Limb (tissue), 2 donors: Measurements from ENCODE around the gene ELP2.
A peak's percentile ranks its signal among the peaks of the same experiment; 100 is the strongest.
"Not testable (repeated sequence)": the region's sequence is repeated elsewhere in the genome, so short reads cannot be mapped to it uniquely, and the experiment has no call there.

Experiments
- DNase-seq, 2 donors: peaks; one replicate each; pipeline ENCODE4 v3.0.0-alpha.2; 2016; ENCODE audit errors: extremely low spot score in 2 of 2

The ELP2 gene

GRCh38 chr18:36188916-36189315, 59.2 kb downstream of the ELP2 start:
- DNase-seq: no peak

DNA sequence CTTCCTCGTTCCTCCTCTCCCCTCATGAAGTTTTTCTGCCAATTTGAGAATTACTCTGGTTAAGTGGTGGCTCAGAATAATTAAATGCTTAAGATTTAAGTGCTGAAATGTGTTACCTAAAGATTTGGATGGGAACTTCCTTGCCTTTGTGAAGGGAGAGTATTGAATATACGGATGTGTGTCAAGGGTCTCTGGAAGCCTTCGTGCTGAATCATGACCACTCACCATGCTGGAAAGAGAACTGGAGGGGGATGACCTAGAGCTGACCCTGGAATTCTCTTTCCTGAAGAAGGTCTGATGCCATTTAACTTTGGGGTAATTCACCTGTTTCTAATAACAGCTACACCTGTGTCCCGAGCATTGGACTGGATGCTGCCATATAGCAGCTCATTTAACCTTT, 59.8 kb downstream of the ELP2 start:
- no peak for DNase-seq

GRCh38 chr18:36191286-36191685, 61.6 kb downstream of the ELP2 start:
- DNase-seq: no peak

DNA sequence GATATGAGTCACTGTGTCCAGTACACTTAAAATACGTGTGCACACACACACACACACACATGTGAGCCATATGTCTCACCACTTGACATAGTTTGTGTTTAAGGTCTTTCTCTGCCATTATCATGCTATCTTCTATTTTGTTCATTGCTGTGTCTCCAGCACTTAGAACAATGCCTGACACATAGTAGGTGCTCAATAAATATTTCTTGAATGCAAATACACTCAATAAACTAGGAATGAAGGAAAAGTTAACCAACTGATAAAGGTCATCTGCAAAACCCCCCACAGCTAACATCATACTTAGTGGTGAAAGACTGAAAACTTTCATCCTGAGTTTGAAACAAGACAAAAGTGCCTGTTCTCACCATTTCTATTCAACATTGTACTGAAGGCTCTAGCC, 62.0 kb downstream of the ELP2 start:
- no peak for DNase-seq

DNA sequence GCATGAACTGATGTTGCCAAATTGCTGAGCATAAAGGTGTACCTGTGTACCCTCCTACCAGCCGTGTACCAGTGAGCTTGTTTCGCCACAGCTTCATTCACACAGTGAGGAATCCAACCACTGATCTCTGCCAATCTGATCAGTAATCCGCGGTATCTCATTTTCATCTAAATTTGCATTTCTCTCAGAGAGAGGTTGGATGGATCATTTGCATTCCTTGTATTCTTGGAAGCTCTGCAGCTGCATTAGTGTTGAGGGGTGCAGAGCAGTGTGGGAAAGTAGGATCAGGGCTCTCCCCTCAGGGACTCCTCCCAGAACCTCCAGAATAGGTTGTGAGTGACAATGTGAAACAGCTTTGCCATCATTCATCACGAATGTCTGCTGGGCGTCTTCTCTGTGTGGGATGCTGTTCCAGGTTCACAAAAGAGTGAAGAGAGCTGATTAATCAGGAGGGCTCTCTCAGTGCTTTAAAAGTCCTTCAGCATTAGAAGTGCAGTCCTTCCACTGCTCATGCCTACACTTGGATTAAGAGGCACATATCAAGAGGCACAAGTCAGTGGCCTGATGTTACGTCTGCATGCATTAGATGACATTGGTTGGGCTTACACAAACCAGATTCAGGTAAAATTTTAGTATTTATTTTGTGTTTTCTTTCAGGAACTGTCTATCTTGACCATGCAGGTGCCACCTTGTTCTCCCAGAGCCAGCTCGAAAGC, 65.1 kb downstream of the ELP2 start:
- no peak for DNase-seq

GRCh38 chr18:36195427-36196122, 65.9 kb downstream of the ELP2 start:
- no peak for DNase-seq

- DNase-seq: no peak
Measured at GRCh38 chr18:36196238-36196995, 66.7 kb downstream of the ELP2 start.

DNA sequence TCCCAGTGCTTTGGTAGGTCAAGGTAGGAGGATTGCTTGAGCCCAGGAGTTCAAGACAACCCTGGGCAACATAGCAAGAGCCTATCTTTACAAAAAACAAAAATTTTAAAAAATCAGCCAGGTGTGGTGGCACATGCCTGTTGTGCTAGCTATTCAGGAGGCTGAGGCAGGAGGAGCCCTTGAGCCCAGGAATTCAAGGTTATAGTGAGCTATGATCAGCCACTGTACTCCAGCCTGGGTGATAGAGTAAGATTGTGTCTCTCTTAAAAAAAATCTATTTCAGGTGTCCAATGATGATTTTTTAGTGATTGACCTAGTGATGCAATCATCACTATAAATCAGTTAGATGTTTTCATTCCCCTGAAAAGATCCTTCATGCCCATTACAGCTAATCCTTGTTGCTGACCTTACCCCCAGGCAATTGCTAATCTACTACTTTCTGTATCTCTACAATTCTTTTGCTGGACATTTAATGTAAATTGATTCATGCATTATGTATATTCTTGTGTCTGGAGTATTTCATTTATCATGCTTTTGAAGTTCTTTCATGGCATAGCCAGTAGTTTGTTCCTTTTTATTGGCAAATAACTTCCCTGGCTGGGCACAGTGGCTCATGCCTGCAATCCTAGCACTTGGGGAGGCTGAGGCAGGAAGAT, 67.9 kb downstream of the ELP2 start:
- no peak for DNase-seq

DNA sequence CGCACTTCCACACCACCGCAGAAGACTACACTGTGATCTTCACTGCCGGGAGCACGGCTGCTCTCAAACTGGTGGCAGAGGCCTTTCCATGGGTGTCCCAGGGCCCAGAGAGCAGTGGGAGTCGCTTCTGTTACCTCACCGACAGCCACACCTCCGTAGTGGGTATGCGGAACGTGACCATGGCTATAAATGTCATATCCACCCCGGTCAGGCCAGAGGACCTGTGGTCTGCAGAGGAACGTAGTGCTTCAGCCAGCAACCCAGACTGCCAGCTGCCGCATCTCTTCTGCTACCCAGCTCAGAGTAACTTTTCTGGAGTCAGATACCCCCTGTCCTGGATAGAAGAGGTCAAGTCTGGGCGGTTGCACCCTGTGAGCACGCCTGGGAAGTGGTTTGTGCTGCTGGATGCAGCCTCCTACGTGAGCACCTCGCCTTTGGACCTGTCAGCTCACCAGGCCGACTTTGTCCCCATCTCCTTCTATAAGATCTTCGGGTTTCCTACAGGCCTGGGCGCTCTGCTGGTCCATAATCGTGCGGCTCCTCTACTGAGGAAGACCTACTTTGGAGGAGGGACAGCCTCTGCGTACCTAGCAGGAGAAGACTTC, 70.1 kb downstream of the ELP2 start:
- no peak for DNase-seq

DNA sequence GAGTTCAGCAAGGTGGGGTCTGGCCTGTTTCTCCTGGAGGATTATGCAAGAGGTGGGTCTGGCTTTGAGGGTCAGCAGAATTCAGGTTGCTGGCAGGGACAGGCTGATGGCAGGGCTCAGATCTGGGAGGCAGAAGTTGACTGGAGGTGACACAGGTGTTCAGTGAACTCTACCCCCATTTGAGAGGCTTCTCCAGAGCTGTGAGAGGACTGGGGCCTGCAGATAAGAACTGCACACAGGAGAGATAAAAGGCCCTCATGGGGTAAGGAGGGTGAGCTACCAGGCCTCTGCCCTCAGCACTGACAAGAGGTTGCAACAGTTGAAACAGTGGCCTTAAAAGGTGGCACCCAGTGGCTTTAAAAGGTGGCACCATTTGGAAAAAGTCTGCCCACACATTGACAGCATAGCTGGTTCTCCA, 70.7 kb downstream of the ELP2 start:
- no peak for DNase-seq

GRCh38 chr18:36201765-36202164, 72.1 kb downstream of the ELP2 start:
- DNase-seq: no peak

- no peak for DNase-seq
Measured at GRCh38 chr18:36203360-36203895, 73.7 kb downstream of the ELP2 start.

DNA sequence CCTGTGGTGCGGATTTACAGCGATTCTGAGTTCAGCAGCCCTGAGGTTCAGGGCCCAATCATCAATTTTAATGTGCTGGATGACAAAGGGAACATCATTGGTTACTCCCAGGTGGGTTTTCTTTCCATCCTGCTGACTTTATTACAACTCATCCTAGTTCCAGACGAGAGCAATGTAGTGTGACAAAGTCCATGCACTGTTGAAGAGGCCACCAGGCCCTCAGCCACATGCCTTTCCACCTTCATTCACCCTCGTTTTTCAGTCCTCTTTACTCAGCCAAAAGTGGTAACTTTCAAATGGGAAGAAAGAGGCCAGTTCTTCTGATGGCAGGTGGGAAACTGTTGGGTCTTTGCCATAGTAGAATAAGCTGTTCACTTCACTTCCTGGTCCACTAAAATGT, 75.5 kb downstream of the ELP2 start:
- DNase-seq: no peak

GRCh38 chr18:36207303-36207702, 77.6 kb downstream of the ELP2 start:
- DNase-seq: no peak

- DNase-seq: not testable (repeated sequence)
Measured at GRCh38 chr18:36207969-36208368, 78.3 kb downstream of the ELP2 start.

DNA sequence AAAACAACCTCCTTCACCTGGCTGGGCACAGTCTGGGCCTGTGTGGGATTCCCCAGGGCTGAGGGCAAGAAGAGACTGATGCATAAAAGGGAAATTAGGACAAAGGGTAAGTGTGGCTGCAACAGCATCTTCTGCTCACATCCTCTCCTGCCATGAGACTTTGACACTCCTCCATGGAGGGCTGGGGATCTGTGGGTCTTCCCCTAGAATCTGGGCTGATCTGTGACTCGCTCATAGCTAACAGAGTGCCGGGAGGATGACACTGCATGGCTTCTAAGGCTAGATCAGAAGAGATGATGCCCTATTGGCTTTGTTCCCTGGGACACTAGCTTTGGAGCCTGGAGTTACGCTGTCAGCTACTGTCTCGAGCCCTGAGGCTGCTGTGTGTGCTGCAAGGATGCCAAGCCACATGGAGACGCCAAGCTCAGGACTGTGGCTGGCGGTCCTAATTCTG, 81.9 kb downstream of the ELP2 start:
- DNase-seq: no peak

GRCh38 chr18:36212301-36213171, 82.8 kb downstream of the ELP2 start:
- DNase-seq: peak in 1 of 2 donors; percentile 5

DNA sequence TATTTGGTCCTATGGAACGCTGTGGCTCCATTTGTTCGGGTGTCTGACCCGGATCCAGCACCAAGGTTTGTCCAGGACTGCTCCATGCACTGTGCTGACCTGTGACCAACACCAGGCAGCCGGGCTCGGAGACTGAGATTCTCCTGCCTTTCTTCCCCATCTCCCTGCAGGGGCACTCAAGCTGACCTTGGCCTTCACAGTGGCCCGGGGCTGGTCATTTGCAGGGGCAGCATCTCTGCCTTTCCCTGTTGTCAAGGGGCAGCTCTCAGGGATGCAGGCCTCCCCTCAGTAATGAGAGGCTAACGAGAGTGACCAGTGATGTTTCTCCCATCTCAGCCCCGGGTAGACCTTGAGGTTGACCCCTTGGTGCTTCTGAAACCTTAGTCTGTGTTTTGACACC, 85.1 kb downstream of the ELP2 start:
- no peak for DNase-seq

DNA sequence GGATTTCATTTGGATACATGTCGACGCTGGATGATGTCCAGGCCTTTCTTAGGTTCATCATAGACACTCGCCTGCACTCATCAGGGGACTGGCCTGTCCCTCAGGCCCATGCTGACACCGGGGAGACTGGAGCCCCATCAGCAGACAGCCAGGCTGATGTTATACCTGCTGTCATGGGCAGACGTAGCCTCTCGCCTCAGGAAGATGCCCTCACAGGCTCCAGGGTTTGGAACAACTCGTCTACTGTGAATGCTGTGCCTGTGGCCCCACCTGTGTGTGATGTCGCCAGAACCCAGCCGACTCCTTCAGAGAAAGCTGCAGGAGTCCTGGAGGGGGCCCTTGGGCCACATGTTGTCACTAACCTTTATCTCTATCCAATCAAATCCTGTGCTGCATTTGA, 85.9 kb downstream of the ELP2 start:
- no peak for DNase-seq

GRCh38 chr18:36217348-36217747, 87.6 kb downstream of the ELP2 start:
- no peak for DNase-seq
